WI38 (cell line): ENCODE measurements around the gene FYN.

Experiments used
- H3K4me3 ChIP-seq: 2 replicates; pipeline ENCODE4 v1.5.1; 2011; ENCODE audit warnings: low read depth, mild to moderate bottlenecking, control low read depth, low read length
- TF ChIP-seq, protein P1 (sequence below): IDR thresholded peaks from 2 replicates; pipeline ENCODE4 v1.5.1; 2012; ENCODE audit warnings: low read depth, mild to moderate bottlenecking, control low read depth, low read length

FYN gene

DNA sequence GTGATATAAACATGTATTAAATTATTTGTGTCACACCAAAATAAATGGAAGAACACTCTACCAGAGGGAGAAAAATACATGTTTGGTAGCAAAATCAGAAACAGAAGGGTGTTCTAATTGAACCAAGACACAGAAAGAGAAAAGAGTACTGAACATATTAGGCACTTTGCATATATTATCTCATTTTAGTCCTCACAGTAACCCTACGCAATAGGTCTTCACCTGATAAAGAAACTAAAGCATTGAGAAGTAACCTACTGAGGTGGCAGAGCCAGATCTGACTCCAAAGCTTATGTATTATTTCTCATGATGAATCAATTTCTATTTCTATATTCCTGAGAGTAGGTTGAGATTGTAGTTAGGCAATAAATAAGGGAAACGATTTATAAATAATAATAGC is 77.7 kb downstream of the FYN start:
- TF ChIP-seq, protein P1, sequence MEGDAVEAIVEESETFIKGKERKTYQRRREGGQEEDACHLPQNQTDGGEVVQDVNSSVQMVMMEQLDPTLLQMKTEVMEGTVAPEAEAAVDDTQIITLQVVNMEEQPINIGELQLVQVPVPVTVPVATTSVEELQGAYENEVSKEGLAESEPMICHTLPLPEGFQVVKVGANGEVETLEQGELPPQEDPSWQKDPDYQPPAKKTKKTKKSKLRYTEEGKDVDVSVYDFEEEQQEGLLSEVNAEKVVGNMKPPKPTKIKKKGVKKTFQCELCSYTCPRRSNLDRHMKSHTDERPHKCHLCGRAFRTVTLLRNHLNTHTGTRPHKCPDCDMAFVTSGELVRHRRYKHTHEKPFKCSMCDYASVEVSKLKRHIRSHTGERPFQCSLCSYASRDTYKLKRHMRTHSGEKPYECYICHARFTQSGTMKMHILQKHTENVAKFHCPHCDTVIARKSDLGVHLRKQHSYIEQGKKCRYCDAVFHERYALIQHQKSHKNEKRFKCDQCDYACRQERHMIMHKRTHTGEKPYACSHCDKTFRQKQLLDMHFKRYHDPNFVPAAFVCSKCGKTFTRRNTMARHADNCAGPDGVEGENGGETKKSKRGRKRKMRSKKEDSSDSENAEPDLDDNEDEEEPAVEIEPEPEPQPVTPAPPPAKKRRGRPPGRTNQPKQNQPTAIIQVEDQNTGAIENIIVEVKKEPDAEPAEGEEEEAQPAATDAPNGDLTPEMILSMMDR, result no peak
- no peak overlapping the region for H3K4me3 ChIP-seq

- TF ChIP-seq, protein P1, result no peak
- H3K4me3 ChIP-seq, result no peak overlapping the region
These were observed 78.4 kb downstream of the FYN start for GRCh38 chr6:111794727-111795452.

DNA sequence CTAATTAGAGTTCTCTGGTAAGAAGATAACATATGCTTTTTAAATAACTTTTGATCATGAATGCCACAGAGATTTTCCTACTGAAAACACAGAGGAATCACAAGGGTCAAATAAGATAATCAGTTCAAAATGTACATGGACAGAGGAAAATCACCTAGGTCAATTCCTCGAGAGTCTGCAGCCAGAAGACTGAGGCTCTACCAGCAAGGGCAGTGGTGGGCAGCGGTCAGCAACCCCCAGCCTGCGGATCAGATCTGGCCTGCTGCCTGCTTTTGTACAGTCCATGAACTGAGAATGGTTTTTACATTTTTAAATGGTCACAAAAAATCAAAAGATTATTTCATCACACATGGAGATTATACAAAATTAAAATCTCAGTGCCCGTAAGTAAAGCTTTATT is 79.0 kb downstream of the FYN start:
- no peak overlapping the region for H3K4me3 ChIP-seq
- TF ChIP-seq, protein P1, result no peak

DNA sequence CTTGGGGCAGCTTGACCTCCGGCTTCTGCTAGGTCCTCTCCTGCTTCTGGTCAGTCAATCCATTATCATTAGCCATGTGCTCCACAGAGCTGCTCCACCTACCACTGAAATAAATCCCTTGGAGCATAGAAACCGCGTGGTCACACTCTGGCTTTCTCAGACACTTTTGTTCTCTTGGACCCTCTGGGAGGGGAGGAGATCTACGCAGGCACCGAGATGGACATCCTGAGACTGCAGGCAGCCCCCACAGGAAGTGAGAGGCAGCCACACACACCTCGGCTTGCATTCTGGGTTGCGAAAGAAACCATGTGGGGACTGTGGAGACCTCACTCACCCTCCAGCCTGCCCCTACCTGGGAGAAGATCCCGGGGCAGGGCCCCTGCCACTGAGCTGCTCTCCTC is 79.5 kb downstream of the FYN start:
- TF ChIP-seq, protein P1, result no peak
- no peak overlapping the region for H3K4me3 ChIP-seq

DNA sequence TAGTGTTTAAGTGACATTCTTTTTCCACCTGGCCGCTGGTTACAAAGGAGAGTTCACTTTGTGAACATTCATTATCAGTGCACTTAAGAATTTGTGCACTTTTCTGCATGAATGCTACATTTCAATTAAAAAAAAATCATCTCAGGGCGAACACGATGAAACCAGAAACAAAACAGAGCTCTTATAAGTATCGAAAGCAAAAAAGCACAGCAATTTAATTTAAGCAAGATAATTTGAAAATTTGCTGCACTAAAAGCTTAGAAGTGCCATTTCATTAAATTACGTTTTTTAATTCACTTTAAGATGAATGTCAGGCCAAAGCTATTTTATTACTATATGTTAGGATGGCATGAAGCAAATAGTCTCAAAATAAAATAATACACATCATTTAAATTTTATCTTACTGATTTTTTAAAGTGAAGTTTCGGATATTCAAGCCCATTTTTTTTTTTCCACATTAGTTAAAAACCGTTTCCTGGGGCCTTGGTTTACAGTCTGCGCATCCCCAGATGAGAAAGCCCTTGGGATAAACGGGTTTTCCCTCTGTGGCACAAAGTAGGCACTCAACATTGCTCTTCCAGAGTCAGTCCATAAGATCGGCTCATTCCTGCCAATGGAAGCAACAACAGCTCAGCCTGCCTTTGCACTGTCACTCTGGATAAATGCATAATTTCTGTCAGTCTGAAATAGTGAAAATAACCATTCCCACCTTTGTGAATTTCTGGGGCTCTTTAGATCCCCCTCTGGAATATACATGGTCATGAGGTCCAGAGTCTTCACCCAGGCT is 80.1 kb downstream of the FYN start:
- no peak overlapping the region for H3K4me3 ChIP-seq
- TF ChIP-seq, protein P1, result no peak

GRCh38 chr6:111792241-111792640 is 81.0 kb downstream of the FYN start:
- H3K4me3 ChIP-seq, result no peak overlapping the region
- TF ChIP-seq, protein P1, result no peak

- TF ChIP-seq, protein P1, result no peak
- H3K4me3 ChIP-seq, result no peak overlapping the region
These were observed 81.8 kb downstream of the FYN start for GRCh38 chr6:111791415-111791814.
